SH-SY5Y (cell line): ENCODE results near the gene CAPZA1.

Experiments
- GATA2 ChIP-seq: IDR thresholded peaks from 2 replicates; pipeline ENCODE4 v1.6.1; 2011; ENCODE audit warnings: mild to moderate bottlenecking, low read depth, low read length
- GATA3 ChIP-seq: IDR thresholded peaks from 2 replicates; pipeline ENCODE4 v1.6.1; 2011; ENCODE audit warnings: low read depth, mild to moderate bottlenecking, low read length, moderate library complexity

GRCh38 chr1:112637254-112638109 is 17.9 kb downstream of the CAPZA1 start:
- no peak for TF ChIP-seq GATA2
- no peak for TF ChIP-seq GATA3
